Erythroblast (primary cell): Measurements from ENCODE around the gene LRMDA.

Experiments used
- DNase-seq, 2 experiments: peaks; one replicate each; lab custom pipeline; 2025; lab: John Stamatoyannopoulos, UW
- GATA1 ChIP-seq: IDR thresholded peaks from 2 replicates; pipeline ENCODE4 v1.6.1; 2011; ENCODE audit warnings: low read depth, mild to moderate bottlenecking, control low read depth, low read length, moderate library complexity
- POLR2A ChIP-seq: IDR thresholded peaks from 2 replicates; pipeline ENCODE4 v1.6.1; 2011; ENCODE audit warnings: mild to moderate bottlenecking, low read length

Gene LRMDA

DNA sequence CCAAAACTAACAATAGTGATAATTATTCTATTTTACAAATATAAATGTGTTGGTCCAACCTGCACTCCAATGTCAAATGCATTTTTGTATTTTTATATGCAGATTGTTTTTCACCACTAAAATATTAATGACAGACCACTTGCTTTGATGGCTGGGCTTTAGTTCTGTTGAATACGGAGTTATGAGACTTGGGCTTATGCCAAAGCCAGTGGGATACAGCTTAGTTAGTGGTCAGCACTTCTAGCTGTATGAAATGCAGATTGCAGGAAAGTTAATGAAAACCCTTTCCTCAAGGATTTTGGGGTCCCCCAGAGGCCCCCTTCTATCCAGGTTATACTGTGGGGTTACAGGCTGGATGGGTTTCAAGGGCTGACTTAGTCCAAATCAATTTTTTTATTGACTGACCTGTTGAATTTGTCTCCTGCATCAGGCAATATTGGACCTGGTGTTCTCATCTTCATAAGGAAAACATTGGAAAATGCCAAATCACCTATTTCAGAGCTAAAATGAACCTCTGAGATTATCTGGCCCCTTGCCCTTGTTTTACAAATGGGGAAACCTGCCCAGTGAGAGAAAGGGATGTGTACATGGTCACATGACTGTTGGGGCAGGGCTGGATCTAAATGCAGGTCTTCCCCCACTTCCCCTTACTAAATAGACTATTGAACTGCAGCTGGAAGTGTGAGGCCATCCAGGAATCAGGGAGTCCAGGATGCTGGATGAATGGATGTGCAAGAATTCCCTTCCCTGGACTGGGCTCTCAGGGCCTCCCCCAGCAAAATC, 1120.9 kb downstream of the LRMDA start:
- DNase-seq, result no peak
- no peak for TF ChIP-seq POLR2A
- TF ChIP-seq GATA1, result no peak

DNA sequence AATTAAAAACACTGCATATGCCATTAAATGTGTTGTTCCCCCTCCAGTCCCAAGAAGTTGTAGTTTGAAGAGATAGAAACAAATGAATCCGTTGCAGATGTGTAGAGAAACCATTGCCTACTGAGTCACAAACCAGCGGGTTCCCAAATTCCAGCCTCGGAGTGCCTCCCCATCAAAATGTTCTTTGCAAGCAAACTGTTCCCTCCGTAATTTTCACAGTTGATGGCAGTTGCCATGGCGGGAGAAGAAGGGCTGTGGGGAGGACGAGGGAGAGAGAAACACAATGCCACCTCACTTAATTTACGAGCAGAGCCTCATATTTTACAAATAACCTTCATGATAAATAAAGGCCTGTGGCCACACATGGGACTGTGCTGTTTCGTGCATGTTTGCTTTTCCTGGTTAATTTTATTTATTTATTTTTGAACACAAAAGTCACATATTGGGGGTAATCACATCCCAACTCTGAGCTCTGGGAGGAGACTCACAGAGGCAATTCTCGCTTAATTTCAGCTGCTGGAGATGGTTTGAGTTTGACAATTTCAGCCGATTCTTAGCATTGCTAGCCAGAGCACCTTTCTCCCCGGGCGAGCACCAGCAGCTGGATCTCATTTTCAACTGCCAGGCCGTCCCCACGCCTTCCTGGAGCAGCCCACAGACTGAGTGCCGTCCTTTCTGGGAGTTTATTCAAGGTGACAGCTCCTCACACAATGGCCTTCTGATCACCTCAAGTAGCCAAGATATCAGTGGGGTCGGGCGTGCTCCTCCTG, 1122.0 kb downstream of the LRMDA start:
- DNase-seq, result no peak

DNA sequence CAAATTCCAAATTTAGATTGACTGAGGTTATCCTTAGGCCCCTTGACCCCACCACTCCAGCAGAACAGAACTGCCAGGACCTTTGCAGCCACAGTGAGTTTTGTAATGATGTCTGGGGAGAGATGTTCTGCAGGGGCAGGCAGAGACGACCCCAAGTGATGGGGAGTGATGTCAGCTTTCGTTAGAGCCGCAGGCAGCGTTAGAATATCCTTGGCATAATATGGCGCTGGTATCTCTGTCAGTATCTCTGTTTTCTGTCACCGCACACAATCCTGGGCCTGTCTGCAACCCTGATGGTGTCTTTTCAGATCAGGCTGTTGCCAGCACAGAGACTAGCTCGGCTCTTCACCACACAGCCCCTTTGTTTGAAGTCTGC, 1122.6 kb downstream of the LRMDA start:
- TF ChIP-seq POLR2A (no peak), GATA1 (no peak)
- DNase-seq, result no peak

More for the DNA sequence above, 1122.0 kb downstream of the LRMDA start:
- TF ChIP-seq POLR2A, result no peak
- TF ChIP-seq GATA1, result no peak

DNA sequence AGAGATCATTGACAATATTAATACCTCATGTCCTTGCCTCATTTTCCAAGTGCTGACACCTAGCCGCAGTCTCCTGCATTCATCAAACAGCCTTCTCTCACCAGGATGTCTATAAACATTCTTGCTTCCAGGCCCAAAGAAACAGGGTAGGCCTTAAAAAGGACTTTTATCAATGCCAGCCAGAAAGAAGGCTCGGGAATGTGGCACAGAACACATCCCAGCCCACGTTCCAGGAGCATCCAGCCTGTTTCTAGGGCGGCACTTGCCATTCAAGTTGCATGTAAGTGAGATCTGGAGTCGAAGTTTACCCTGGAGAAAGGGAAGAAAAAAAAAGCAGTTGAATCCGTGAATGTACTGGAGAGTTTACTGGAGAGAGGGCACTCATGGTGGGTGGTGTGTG, 1123.1 kb downstream of the LRMDA start:
- TF ChIP-seq POLR2A (no peak), GATA1 (no peak)
- no peak for DNase-seq

DNA sequence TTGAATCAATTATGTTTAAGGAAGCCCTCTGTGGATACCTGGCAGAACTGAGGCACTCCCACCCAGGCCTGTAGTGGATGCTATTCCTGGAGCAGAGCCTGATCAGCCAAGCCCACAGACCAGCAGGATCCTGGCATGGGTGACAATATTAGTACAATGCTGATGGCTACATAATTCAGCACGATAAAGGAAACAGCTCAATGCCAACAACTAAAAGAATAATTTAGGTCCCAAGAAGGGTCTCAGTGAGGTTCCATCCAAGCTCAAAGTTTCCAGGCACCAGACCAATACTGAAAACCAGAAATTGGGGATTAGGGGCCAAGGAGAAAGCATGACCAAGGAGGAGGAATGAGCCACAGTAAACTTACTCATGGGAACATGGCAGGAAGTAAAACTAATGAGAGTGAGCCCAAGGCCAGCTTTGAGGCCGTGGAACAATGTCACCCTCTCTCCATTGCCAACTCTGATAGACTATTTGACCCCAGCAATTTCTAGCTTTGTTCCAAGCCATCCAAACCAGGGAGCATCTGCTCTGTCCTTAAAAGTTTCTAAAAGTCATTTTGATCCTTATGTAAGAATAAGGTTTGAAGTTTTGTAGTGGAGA, 1123.7 kb downstream of the LRMDA start:
- DNase-seq, result no peak
- TF ChIP-seq GATA1 (no peak), POLR2A (no peak)

DNA sequence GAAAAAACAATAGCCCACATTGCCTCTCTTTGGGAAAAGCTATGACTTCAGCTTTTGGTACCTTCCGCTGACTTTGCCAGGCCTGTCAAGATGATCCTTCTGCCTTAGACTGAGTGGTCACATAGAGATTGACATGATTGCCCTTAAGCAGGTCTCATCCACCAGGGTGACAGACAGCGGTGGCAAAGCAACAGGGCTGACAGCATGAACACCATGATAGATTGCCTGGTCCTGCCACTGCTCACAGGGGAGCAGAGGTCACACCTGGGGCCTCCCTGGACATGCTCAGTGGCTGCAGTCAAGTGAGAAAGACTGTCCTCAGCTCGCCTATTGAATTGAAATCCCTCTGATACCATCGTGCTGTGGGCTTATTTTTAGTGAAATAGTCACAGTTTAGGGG, 1125.9 kb downstream of the LRMDA start:
- TF ChIP-seq POLR2A, result no peak
- no peak for TF ChIP-seq GATA1
- no peak for DNase-seq

DNA sequence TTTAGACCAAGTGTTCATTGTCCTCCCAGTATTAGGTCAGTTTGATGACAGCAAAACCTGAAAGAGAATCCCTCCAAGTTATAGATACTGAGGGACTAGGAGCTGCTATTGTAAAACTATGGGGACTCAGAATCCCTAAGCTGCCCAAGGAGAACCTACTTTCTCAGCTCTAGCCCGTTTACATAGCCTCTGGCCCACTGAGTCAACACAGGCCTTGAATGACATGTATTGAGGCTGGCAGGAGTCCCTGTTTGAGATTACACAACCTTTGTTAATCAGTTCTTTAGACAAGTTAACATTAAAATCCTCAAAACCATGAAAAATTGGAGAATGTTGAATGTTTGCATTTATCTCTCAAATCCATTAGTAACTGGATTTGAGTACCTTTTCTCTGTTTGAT, 1127.2 kb downstream of the LRMDA start:
- TF ChIP-seq GATA1, result no peak
- no peak for DNase-seq

DNA sequence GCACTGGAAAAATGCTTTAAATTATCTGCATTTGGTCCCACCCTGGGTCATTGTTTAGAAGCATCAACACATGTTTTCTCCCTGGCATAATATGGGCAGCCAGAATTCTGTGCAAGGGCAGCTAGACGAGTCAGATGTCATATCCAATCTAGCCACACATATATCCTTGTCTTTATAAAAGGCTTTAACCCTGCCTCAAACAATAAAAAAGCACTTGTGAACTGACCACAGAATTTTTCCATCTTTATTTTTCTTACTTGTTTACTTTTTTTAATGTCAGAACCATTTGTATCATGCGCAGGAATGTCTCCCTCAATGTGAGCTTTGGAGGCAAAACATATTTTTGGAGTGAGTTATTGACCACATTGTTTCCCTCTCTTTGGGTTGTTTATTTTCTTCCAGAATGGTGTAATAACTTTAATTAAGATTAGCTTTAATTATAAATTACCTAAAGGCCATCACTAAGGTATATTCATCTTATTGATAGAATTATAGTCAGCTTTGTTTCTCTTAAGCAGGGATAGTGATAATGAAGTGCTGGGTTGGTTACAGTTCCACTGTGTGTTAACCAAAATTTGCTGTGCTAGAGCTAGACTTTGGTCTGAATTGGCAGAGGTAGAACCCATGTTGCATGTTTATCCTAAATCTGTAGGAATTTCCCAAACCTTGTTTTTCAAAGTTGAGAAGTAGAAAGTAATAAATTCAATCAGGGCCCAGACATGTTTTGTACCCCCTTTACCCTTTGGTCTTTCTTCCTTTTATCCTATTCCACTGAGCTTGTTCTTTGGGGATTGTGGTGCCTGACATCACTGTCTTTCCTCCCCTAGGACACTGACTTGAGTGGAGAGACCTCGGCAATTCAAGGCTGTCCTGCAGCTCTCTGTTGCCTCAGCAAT, 1127.8 kb downstream of the LRMDA start:
- no peak for TF ChIP-seq POLR2A
- TF ChIP-seq GATA1, result no peak

DNA sequence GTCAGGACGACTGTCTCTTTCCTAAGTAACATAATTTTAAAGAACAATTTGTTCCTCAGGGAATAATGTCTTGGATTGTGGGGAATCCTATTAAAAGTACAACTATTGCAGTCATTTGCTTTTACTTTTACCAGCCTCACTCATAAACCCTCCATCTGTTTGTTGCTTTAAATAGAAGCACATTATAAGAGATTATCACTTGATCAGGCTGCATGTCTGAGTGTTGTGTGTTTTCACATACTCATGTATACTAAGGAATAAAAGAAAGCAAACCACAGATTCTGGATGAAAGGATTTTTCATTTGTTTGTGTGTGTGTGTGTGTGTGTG, 1128.4 kb downstream of the LRMDA start:
- TF ChIP-seq POLR2A (no peak), GATA1 (no peak)
- no peak for DNase-seq

More for the DNA sequence above, 1127.8 kb downstream of the LRMDA start:
- DNase-seq, result no peak

DNA sequence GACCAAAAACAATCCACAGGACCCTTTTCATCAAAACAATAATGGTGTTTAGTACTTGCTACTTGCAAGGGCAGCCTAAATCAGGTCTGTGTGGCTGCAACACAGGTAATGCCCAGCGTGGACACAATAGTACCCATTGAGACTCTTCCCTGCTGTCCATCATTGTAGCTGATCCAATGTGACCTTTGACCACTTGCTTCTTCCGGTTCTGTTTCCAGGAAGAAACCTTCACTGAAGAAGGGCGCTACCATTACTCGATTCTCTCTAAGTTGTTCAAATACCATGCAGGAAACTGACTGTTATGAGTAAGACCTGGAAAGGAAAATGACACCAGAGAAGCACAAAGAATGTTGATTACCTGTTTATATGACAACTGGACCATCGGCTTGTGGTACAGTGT, 1128.9 kb downstream of the LRMDA start:
- no peak for DNase-seq
- no peak for TF ChIP-seq POLR2A
- no peak for TF ChIP-seq GATA1

DNA sequence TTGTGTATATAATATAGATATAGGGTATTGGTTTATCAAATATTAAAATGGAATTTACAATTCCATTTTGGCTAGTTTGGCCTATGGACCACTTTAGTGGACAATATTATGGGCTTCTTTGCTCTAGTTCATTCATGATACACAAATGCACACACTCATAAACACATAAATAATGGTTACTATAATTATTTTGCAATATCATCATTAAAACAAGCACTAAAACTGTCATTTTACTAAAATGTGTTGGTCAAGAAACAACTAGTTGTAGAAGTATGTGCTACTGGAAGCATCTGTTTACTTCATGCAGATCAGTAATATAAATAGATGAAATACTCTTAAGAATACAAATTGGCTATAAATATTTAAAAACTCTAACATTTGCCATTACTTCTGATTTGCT, 1131.9 kb downstream of the LRMDA start:
- TF ChIP-seq GATA1 (no peak), POLR2A (no peak)
- no peak for DNase-seq

DNA sequence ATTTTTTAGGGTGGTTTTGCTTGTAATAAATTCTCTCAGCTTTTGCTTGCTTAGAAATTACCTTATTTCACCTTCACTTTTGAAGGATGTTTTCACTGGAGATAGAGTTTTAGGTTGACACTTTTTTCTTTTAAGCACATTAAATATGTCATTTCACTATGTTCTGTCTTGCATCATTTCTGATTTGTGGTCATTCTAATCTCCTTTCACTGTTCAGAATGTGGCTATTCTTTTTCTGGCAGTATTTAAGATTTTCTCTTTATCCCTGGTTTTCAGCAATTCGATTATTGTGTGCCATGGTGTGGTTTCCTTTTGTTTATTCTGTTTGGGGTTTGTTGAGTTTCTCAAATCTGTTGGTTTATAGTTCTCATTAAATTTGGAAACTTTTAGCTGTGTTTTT, 1140.6 kb downstream of the LRMDA start:
- DNase-seq, result no peak
- TF ChIP-seq GATA1 (no peak), POLR2A (no peak)

DNA sequence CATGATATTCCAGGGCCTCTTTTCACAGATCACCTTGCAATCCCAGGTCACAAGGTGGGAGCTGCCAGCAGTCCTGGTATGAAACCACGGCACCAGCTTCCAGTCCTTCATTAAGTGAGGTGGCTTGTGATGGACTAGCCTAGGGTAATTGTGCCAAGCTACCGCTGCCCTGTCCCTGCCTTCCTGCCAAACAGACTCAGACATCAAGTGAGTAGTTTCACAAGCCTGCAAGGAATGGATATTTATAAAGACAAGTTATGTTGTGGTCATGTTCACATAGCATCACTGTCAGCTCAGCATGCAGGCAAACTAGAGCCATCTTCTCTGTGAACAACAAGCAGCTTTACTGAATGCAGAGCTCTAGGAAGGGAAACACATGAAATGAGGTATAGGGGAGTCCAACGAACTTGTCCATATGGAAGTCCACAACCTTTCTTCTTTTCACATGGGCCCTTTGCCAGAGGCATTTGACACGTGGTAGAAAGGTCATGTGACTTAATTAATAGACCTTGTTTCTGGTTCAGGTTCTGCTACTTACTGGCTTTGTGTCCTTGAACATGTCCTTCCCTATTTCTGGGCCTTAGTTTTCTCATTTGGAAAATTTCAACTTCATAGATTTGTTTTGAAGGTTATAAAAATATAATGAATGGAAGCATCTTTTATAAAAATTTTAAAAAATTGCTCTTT, 1145.0 kb downstream of the LRMDA start:
- TF ChIP-seq POLR2A, result no peak
- no peak for TF ChIP-seq GATA1
- DNase-seq, result no peak
